AG08395 (cell line): ENCODE data around the gene CERK.
A peak's percentile ranks its signal among the peaks of the same experiment; 100 is the strongest.

Experiments
- DNase-seq: peaks from one replicate; pipeline ENCODE4 v3.0.0; 2012; ENCODE audit warnings: mixed read lengths, low spot score

CERK gene

GRCh38 chr22:46699091-46699490 lies 39.0 kb downstream of the CERK start:
- no peak for DNase-seq

GRCh38 chr22:46697811-46698515 lies 40.1 kb downstream of the CERK start:
- DNase-seq = no peak

GRCh38 chr22:46696614-46697013 lies 41.4 kb downstream of the CERK start:
- DNase-seq = no peak

- no peak for DNase-seq
These were observed 41.9 kb downstream of the CERK start for GRCh38 chr22:46696229-46696518.

- no peak for DNase-seq
These were observed 42.5 kb downstream of the CERK start for GRCh38 chr22:46695346-46696228.

GRCh38 chr22:46694416-46695170 lies 43.5 kb downstream of the CERK start:
- no peak for DNase-seq

GRCh38 chr22:46693634-46694415 lies 44.2 kb downstream of the CERK start:
- no peak for DNase-seq

- no peak for DNase-seq
These were observed 46.5 kb downstream of the CERK start for GRCh38 chr22:46691571-46691970.

- DNase-seq = no peak
These were observed 47.9 kb downstream of the CERK start for GRCh38 chr22:46690146-46690545.

GRCh38 chr22:46688949-46689348 lies 49.1 kb downstream of the CERK start:
- DNase-seq = no peak

GRCh38 chr22:46687460-46687859 lies 50.6 kb downstream of the CERK start:
- DNase-seq = no peak

- DNase-seq = no peak
These were observed 51.0 kb downstream of the CERK start for GRCh38 chr22:46687048-46687444.

- no peak for DNase-seq
These were observed 51.6 kb downstream of the CERK start for GRCh38 chr22:46686221-46687047.

- no peak for DNase-seq
These were observed 53.3 kb downstream of the CERK start for GRCh38 chr22:46684706-46685105.

GRCh38 chr22:46682011-46682731 lies 55.9 kb downstream of the CERK start:
- no peak for DNase-seq

- DNase-seq = no peak
These were observed 57.0 kb downstream of the CERK start for GRCh38 chr22:46681010-46681409.

- DNase-seq = peak; percentile 43
These were observed 58.3 kb downstream of the CERK start for GRCh38 chr22:46679706-46680269.

GRCh38 chr22:46678785-46679700 lies 59.0 kb downstream of the CERK start:
- peak; percentile 61 for DNase-seq
